ENCODE results near the gene GNPTAB. TPM values are rescaled to one million over a fixed set of nuclear protein-coding genes. Genes with fewer than 3 reads are reported as not detected.

GNPTAB gene
- total RNA-seq, 4 donors from 2014 or later: 24.3 to 45.9 (median 32.6) TPM

DNA sequence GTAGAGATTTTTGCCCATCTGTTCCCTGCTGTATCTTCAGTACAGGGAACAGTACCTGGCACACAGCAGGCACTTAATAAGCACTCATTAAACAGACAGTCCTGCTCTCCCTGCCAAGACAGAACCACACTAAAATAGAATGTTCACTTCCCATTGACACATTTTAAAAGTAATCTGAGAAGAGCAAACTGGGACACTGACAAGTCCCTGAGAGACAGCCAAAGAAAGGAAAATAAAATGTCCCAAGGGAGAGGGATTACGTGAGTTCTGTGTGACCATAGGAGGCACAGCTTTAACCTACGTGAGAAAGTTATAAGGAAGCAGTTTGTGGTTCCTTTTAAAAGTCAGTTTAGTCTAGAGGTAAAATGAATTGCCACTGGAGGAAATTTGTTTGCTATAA is 47.6 kb downstream of the GNPTAB start:
- intact Hi-C loops (cut with DNase I; ENCODE audit: low total_unique reads): no loop called here
- no peak overlapping the region for H3K4me3 ChIP-seq (ENCODE audit: low read depth, poor library complexity, severe bottlenecking)
- DNase-seq (ENCODE audit: low spot score in 2 of 2): no peak
- TF ChIP-seq, protein P1, sequence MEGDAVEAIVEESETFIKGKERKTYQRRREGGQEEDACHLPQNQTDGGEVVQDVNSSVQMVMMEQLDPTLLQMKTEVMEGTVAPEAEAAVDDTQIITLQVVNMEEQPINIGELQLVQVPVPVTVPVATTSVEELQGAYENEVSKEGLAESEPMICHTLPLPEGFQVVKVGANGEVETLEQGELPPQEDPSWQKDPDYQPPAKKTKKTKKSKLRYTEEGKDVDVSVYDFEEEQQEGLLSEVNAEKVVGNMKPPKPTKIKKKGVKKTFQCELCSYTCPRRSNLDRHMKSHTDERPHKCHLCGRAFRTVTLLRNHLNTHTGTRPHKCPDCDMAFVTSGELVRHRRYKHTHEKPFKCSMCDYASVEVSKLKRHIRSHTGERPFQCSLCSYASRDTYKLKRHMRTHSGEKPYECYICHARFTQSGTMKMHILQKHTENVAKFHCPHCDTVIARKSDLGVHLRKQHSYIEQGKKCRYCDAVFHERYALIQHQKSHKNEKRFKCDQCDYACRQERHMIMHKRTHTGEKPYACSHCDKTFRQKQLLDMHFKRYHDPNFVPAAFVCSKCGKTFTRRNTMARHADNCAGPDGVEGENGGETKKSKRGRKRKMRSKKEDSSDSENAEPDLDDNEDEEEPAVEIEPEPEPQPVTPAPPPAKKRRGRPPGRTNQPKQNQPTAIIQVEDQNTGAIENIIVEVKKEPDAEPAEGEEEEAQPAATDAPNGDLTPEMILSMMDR (IDR thresholded peaks at IDR 0.05): no peak
- TF ChIP-seq POLR2A (IDR thresholded peaks at IDR 0.05): no peak
- 61 to 66% methylated on average over 2 of the region's 2 CpGs for WGBS, 2 donors

DNA sequence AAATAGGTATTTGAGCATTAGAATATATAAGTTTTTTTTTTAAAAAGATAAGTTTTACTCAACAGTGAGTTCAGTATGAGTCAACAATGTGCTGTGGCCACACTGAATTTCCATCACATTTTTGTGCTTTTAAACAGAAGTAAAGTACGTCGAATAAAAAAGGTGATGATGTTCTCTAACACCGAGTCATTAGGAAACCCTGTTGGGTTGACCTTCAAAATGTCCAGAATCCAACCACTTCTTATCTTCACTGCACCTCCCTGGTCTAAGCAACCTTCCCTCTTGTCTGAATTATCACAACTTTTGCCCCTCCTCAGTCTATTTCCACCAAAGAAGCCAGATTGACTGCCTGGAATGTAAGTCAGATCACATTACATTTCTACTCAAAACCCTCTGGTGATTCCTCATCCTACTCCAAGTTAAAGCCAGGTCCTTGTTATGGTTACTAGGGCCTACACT is 48.5 kb downstream of the GNPTAB start:
- intact Hi-C loops (cut with DNase I; ENCODE audit: low total_unique reads): no loop called here
- DNase-seq (ENCODE audit: low spot score in 2 of 2): no peak
- H3K4me3 ChIP-seq (ENCODE audit: low read depth, poor library complexity, severe bottlenecking): no peak overlapping the region
- 91 to 93% methylated on average over 3 of the region's 3 CpGs for WGBS, 2 donors
- TF ChIP-seq, protein P1 (IDR thresholded peaks at IDR 0.05): no peak
- TF ChIP-seq POLR2A (IDR thresholded peaks at IDR 0.05): no peak

DNA sequence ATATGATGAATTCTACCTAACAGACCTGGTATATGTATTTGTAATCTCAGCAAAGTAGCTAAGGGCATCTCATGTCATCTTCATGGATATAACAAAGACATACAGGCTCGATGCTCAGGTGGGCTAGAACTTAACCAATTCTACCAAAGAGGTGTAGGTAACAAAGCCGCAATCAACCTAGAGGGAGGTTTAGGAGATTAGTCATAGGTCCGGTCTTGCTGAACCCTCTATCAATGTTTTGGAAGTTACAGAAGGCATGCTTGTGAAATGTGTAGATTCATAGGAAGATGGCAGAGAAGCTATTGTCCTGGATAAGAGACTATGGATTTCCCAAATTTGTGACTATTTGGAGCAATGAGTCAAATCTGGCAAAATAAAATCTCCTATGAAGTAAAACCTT is 48.9 kb downstream of the GNPTAB start:
- DNase-seq (ENCODE audit: low spot score in 2 of 2): no peak
- H3K4me3 ChIP-seq (ENCODE audit: low read depth, poor library complexity, severe bottlenecking): no peak overlapping the region
- TF ChIP-seq, protein P1 (IDR thresholded peaks at IDR 0.05): no peak
- TF ChIP-seq POLR2A (IDR thresholded peaks at IDR 0.05): no peak
- 93 to 96% methylated on average over 3 of the region's 3 CpGs for WGBS, 2 donors
- intact Hi-C loops (cut with DNase I; ENCODE audit: low total_unique reads): no loop called here

DNA sequence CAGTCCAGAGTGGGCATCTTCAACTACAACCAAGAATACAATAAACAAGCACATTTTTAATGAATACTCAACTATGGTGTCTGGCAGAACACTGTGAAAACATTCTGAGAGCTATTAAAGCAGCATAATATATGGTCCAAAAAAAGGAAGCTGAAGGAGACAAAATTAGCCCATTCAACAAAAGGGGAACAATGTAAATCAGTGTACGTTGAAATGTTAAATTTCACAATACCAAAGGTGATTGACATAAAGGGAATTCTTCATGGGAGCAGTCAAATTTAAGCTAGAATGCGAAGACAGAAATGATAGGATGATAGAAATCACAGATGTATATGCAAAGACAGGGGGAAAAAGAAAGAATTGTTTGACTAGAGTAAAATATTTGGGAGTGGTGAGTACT is 50.2 kb downstream of the GNPTAB start:
- TF ChIP-seq, protein P1 (IDR thresholded peaks at IDR 0.05): no peak
- TF ChIP-seq POLR2A (IDR thresholded peaks at IDR 0.05): no peak
- no peak overlapping the region for H3K4me3 ChIP-seq (ENCODE audit: low read depth, poor library complexity, severe bottlenecking)
- intact Hi-C loops (cut with DNase I; ENCODE audit: low total_unique reads): no loop called here
- DNase-seq (ENCODE audit: low spot score in 2 of 2): no peak
- WGBS, 2 donors: 81 to 86% methylated on average over 2 of the region's 2 CpGs

DNA sequence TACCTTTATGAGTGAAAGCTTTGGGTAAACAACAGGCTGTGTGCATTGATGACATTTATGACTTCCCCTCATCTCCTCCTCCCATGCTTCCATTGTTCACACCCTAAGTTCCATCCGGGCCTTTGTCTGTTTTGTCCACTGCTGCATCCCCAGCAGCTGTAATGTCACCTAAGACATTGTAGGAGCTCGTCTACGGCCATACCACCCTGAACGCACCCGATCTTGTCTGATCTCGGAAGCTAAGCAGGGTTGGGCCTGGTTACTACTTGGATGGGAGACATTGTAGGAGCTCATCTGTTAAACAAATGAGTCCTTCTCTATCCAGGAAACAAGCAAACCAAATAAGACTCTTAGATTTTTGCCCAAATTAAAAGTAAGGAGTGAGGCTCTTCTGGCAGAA is 51.1 kb downstream of the GNPTAB start:
- no peak for DNase-seq (ENCODE audit: low spot score in 2 of 2)
- intact Hi-C loops (cut with DNase I; ENCODE audit: low total_unique reads): no loop called here
- TF ChIP-seq, protein P1 (IDR thresholded peaks at IDR 0.05): no peak
- no peak for TF ChIP-seq POLR2A (IDR thresholded peaks at IDR 0.05)
- H3K4me3 ChIP-seq (ENCODE audit: low read depth, poor library complexity, severe bottlenecking): no peak overlapping the region
- WGBS, 2 donors: 94 to 95% methylated on average over 6 of the region's 6 CpGs

DNA sequence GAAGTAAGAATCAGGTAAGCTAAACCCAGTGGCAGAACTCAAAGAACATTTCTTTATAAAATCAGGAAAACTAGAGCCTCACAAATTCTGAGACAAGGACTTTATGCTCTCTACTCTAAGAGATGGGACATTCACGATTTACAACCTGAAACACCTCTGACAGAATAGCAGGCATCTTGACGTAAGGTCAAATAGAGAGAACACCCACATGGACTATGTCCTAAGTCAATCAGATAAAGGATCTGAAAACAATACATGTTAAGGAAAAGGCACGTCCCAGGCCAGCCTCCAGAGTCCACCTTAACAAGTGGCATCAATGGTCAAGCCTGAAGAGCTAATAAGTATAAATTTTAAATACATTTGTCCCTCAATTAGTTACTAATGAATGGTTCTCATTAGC is 51.6 kb downstream of the GNPTAB start:
- TF ChIP-seq, protein P1 (IDR thresholded peaks at IDR 0.05): no peak
- TF ChIP-seq POLR2A (IDR thresholded peaks at IDR 0.05): no peak
- no peak for DNase-seq (ENCODE audit: low spot score in 2 of 2)
- H3K4me3 ChIP-seq (ENCODE audit: low read depth, poor library complexity, severe bottlenecking): no peak overlapping the region
- 88 to 91% methylated on average over 3 of the region's 3 CpGs for WGBS, 2 donors
- intact Hi-C loops (cut with DNase I; ENCODE audit: low total_unique reads): no loop called here
